Spleen (tissue), 7 donors: ENCODE measurements around the gene FRAS1.

Experiments
- POLR2AphosphoS5 ChIP-seq, 3 donors: sonication (generic); formaldehyde crosslinking; IDR thresholded peaks; one replicate each; pipeline ENCODE4 v1.5.1; 2017; ENCODE audit warnings: antibody characterized with exemption in 3 of 3
- TF ChIP-seq, protein P1 (sequence below), 11 experiments: fragments of 200-600 bp in 7 of 11; fragments of 450-650 bp in 4 of 11; sonication (generic) in 4 of 11; IDR thresholded peaks in 8 of 11; conservative IDR thresholded peaks in 3 of 11; 1 replicate in 7 of 11; 2 replicates in 4 of 11; pipeline versions ENCODE4 v1.4.0 to v1.8.0; 2016 to 2021; ENCODE audit warnings: antibody characterized with exemption in 11 of 11, inconsistent platforms in 4 of 11, mild to moderate bottlenecking in 1 of 11
- donor health status: DM: no; HTN: no; CAD: no; lungs with moderate emphysema.
- donor health status: DM: no; HTN: no; CAD: no.
- donor health status: DM: no; HTN: no; CAD: no.

DNA sequence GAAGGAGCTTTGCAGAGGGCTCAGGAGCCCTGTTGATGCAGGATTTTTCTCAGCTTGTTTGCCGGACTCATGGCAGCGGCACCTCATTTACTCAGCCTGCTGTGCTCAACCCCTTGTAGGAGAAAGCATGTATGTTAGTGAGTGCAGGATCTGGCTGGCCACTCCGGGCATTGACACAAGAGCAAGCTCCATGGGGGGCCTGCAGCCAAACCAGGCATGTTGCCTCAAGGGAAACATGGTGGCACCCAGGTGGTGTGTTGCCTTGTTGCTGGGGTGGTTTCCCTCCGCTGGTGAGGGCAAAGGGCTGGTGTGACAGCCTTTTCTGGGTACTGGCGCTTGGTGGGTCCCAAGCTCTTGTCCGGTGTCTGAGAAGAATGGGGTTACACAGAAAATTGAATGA is 305.2 kb downstream of the FRAS1 start:
- TF ChIP-seq, protein P1, sequence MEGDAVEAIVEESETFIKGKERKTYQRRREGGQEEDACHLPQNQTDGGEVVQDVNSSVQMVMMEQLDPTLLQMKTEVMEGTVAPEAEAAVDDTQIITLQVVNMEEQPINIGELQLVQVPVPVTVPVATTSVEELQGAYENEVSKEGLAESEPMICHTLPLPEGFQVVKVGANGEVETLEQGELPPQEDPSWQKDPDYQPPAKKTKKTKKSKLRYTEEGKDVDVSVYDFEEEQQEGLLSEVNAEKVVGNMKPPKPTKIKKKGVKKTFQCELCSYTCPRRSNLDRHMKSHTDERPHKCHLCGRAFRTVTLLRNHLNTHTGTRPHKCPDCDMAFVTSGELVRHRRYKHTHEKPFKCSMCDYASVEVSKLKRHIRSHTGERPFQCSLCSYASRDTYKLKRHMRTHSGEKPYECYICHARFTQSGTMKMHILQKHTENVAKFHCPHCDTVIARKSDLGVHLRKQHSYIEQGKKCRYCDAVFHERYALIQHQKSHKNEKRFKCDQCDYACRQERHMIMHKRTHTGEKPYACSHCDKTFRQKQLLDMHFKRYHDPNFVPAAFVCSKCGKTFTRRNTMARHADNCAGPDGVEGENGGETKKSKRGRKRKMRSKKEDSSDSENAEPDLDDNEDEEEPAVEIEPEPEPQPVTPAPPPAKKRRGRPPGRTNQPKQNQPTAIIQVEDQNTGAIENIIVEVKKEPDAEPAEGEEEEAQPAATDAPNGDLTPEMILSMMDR (IDR thresholded peaks at IDR 0.05 in 8 of 11, conservative IDR thresholded peaks at IDR 0.05 in 3 of 11) = no peak
- TF ChIP-seq POLR2AphosphoS5 (IDR thresholded peaks at IDR 0.05) = no peak
